Measurements from ENCODE around the gene ARIH1. TPM values are rescaled to one million over a fixed set of nuclear protein-coding genes. Genes with fewer than 3 reads are reported as not detected.
A peak's percentile ranks its signal among the peaks of the same experiment; 100 is the strongest.

Gene ARIH1
- total RNA-seq, 5 donors from 2014 or later (not counting 1 experiment from before 2014, with no cell fraction given): 163 to 207 (median 178) TPM

GRCh38 chr15:72559781-72560180, 85.7 kb downstream of the ARIH1 start:
- H3K27ac Mint-ChIP-seq: no peak overlapping the region
- H3K27ac ChIP-seq (ENCODE audit: low read length): no peak overlapping the region
- peaks cover 5 to 38% of the 10 kb centered on the region in 2 donors for H3K36me3 ChIP-seq (ENCODE audit: control insufficient read depth in 2 of 2, extremely low read depth in 1 of 2, insufficient read depth in 1 of 2, low read length in 1 of 2)
- no peaks in the 10 kb centered on the region for H3K4me1 ChIP-seq (ENCODE audit: control insufficient read depth in 1 of 2, extremely low read depth in 1 of 2, insufficient read depth in 2 of 2, low read length in 2 of 2)
- ChIA-PET POLR2A (no interaction called here), CTCF (no interaction called here)
- no peaks in the 10 kb centered on the region for H3K27me3 ChIP-seq (replicated peaks in 1 of 2; ENCODE audit: control insufficient read depth in 2 of 2, extremely low read depth in 1 of 2, insufficient read depth in 2 of 2, low read length in 1 of 2)
- H3K9me3 ChIP-seq: no peaks in the 10 kb centered on the region
- ATAC-seq (replicated peaks in 1 of 4) (no peak), DNase-seq (no peak)
- peaks cover 12 to 35% (median 24%) of the 10 kb centered on the region in 3 donors for H3K4me1 Mint-ChIP-seq
- H3K4me3 ChIP-seq (ENCODE audit: control insufficient read depth in 1 of 2, extremely low read depth in 1 of 2, low read length in 1 of 2): no peak overlapping the region
- no peaks in the 10 kb centered on the region for H3K9me3 Mint-ChIP-seq
- WGBS (ENCODE audit: insufficient coverage): no CpG with 5 or more reads among the region's 3 CpGs
- no peak overlapping the region for H3K4me3 Mint-ChIP-seq
- no peaks in the 10 kb centered on the region for H3K27me3 Mint-ChIP-seq
- H3K36me3 Mint-ChIP-seq: peaks cover 64% of the 10 kb centered on the region

DNA sequence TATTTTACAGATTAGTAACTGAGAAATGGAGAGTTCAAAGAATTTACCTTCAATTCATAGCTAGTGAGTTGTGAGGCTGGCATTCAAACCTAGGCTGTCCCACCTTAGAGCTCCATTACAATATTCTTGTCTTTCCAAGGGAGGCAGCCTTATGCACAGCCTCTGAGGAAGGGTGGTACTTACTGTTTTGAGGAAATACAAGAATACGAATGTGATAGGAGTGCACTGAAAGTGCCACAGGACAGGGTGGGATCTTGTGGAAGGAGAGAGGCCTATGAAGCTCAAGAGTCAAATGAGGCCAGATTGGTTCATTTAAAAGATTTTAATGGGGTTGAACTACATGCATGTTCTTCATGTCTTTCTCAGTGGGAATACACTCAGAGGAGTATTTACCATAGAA, 86.3 kb downstream of the ARIH1 start:
- no peak for DNase-seq
- WGBS (ENCODE audit: insufficient coverage): 100% methylated on average over 1 of the region's 1 CpG
- Mint-ChIP-seq H3K36me3 (peaks cover 57% of the 10 kb centered on the region), H3K27ac (no peak overlapping the region), H3K4me3 (no peak overlapping the region), H3K4me1 (peaks cover 12 to 28% (median 17%) of the 10 kb centered on the region in 3 donors), H3K9me3 (no peaks in the 10 kb centered on the region), H3K27me3 (no peaks in the 10 kb centered on the region)
- Histone ChIP-seq H3K4me1 (ENCODE audit: control insufficient read depth in 1 of 2, extremely low read depth in 1 of 2, insufficient read depth in 2 of 2, low read length in 2 of 2) (no peaks in the 10 kb centered on the region), H3K4me3 (ENCODE audit: control insufficient read depth in 1 of 2, extremely low read depth in 1 of 2, low read length in 1 of 2) (no peak overlapping the region), H3K27ac (ENCODE audit: low read length) (no peak overlapping the region), H3K27me3 (replicated peaks in 1 of 2; ENCODE audit: control insufficient read depth in 2 of 2, extremely low read depth in 1 of 2, insufficient read depth in 2 of 2, low read length in 1 of 2) (no peaks in the 10 kb centered on the region), H3K36me3 (ENCODE audit: control insufficient read depth in 2 of 2, extremely low read depth in 1 of 2, insufficient read depth in 1 of 2, low read length in 1 of 2) (peaks cover 5 to 36% of the 10 kb centered on the region in 2 donors), H3K9me3 (no peaks in the 10 kb centered on the region)
- CTCF ChIA-PET: no interaction called here
- ATAC-seq (replicated peaks in 1 of 4): no peak
- POLR2A ChIA-PET: no interaction called here

GRCh38 chr15:72562386-72562785, 88.3 kb downstream of the ARIH1 start:
- H3K27ac ChIP-seq (ENCODE audit: low read length): no peak overlapping the region
- Mint-ChIP-seq H3K36me3 (peaks cover 47% of the 10 kb centered on the region), H3K9me3 (no peaks in the 10 kb centered on the region), H3K4me1 (peaks cover 7 to 15% (median 8%) of the 10 kb centered on the region in 3 donors), H3K4me3 (no peak overlapping the region), H3K27me3 (no peaks in the 10 kb centered on the region), H3K27ac (no peak overlapping the region)
- no peaks in the 10 kb centered on the region for H3K4me1 ChIP-seq (ENCODE audit: control insufficient read depth in 1 of 2, extremely low read depth in 1 of 2, insufficient read depth in 2 of 2, low read length in 2 of 2)
- POLR2A ChIA-PET: no interaction called here
- DNase-seq: no peak
- no peaks in the 10 kb centered on the region for H3K27me3 ChIP-seq (replicated peaks in 1 of 2; ENCODE audit: control insufficient read depth in 2 of 2, extremely low read depth in 1 of 2, insufficient read depth in 2 of 2, low read length in 1 of 2)
- H3K36me3 ChIP-seq (ENCODE audit: control insufficient read depth in 2 of 2, extremely low read depth in 1 of 2, insufficient read depth in 1 of 2, low read length in 1 of 2): peaks cover 5 to 36% of the 10 kb centered on the region in 2 donors
- ATAC-seq (replicated peaks in 1 of 4): no peak
- H3K9me3 ChIP-seq: no peaks in the 10 kb centered on the region
- H3K4me3 ChIP-seq (ENCODE audit: control insufficient read depth in 1 of 2, extremely low read depth in 1 of 2, low read length in 1 of 2): no peak overlapping the region
- CTCF ChIA-PET: interaction anchor here in 1 of 2 donors (0.6 to 0.7 kb wide), 2 partner anchors 13 to 83 kb away, joined by 3 to 4 read pairs; no protein-coding TSS in a partner anchor

- no peak overlapping the region for H3K27ac Mint-ChIP-seq
- Histone ChIP-seq H3K36me3 (ENCODE audit: control insufficient read depth in 2 of 2, extremely low read depth in 1 of 2, insufficient read depth in 1 of 2, low read length in 1 of 2) (peaks cover 5 to 41% of the 10 kb centered on the region in 2 donors), H3K9me3 (no peaks in the 10 kb centered on the region), H3K4me1 (ENCODE audit: control insufficient read depth in 1 of 2, extremely low read depth in 1 of 2, insufficient read depth in 2 of 2, low read length in 2 of 2) (no peaks in the 10 kb centered on the region), H3K27ac (ENCODE audit: low read length) (no peak overlapping the region), H3K27me3 (replicated peaks in 1 of 2; ENCODE audit: control insufficient read depth in 2 of 2, extremely low read depth in 1 of 2, insufficient read depth in 2 of 2, low read length in 1 of 2) (no peaks in the 10 kb centered on the region), H3K4me3 (ENCODE audit: control insufficient read depth in 1 of 2, extremely low read depth in 1 of 2, low read length in 1 of 2) (no peak overlapping the region)
- H3K4me1 Mint-ChIP-seq: peaks cover 7 to 13% (median 8%) of the 10 kb centered on the region in 3 donors
- ChIA-PET CTCF (interaction anchor here in 1 of 2 donors (0.7 kb wide), 1 partner anchor 13 kb away, joined by 4 read pairs; no protein-coding TSS in a partner anchor), POLR2A (interaction anchor here in 1 of 2 donors (0.7 kb wide), 1 partner anchor 77 kb away, joined by 4 read pairs; no protein-coding TSS in a partner anchor)
- DNase-seq (no peak), ATAC-seq (replicated peaks in 1 of 4) (no peak)
- H3K36me3 Mint-ChIP-seq: peaks cover 48% of the 10 kb centered on the region
- no peak overlapping the region for H3K4me3 Mint-ChIP-seq
- no peaks in the 10 kb centered on the region for H3K27me3 Mint-ChIP-seq
- 100% methylated on average over 2 of the region's 2 CpGs for WGBS (ENCODE audit: insufficient coverage)
- H3K9me3 Mint-ChIP-seq: no peaks in the 10 kb centered on the region
Observed at GRCh38 chr15:72562878-72563277, 88.7 kb downstream of the ARIH1 start.

- H3K4me3 ChIP-seq (ENCODE audit: control insufficient read depth in 1 of 2, extremely low read depth in 1 of 2, low read length in 1 of 2): no peak overlapping the region
- H3K27me3 ChIP-seq (replicated peaks in 1 of 2; ENCODE audit: control insufficient read depth in 2 of 2, extremely low read depth in 1 of 2, insufficient read depth in 2 of 2, low read length in 1 of 2): no peaks in the 10 kb centered on the region
- CTCF ChIA-PET: no interaction called here
- DNase-seq: no peak
- H3K36me3 Mint-ChIP-seq: peaks cover 40% of the 10 kb centered on the region
- WGBS (ENCODE audit: insufficient coverage): 100% methylated on average over 1 of the region's 1 CpG
- peak overlapping the region in 1 of 2 donors; percentile 16 for H3K27ac Mint-ChIP-seq
- POLR2A ChIA-PET: no interaction called here
- H3K4me1 ChIP-seq (ENCODE audit: control insufficient read depth in 1 of 2, extremely low read depth in 1 of 2, insufficient read depth in 2 of 2, low read length in 2 of 2): no peaks in the 10 kb centered on the region
- ATAC-seq (replicated peaks in 1 of 4): no peak
- no peaks in the 10 kb centered on the region for H3K9me3 ChIP-seq
- H3K36me3 ChIP-seq (ENCODE audit: control insufficient read depth in 2 of 2, extremely low read depth in 1 of 2, insufficient read depth in 1 of 2, low read length in 1 of 2): peaks cover 7 to 39% of the 10 kb centered on the region in 2 donors
- H3K4me1 Mint-ChIP-seq: peaks cover 0 to 11% (median 6%) of the 10 kb centered on the region in 3 donors
- no peaks in the 10 kb centered on the region for H3K27me3 Mint-ChIP-seq
- no peaks in the 10 kb centered on the region for H3K9me3 Mint-ChIP-seq
- no peak overlapping the region for H3K4me3 Mint-ChIP-seq
- H3K27ac ChIP-seq (ENCODE audit: low read length): no peak overlapping the region
Observed at GRCh38 chr15:72564091-72564490, 90.0 kb downstream of the ARIH1 start.

GRCh38 chr15:72566973-72567372, 92.8 kb downstream of the ARIH1 start:
- H3K9me3 Mint-ChIP-seq: no peaks in the 10 kb centered on the region
- no peak overlapping the region for H3K4me3 ChIP-seq (ENCODE audit: control insufficient read depth in 1 of 2, extremely low read depth in 1 of 2, low read length in 1 of 2)
- no peak overlapping the region for H3K27ac ChIP-seq (ENCODE audit: low read length)
- no peaks in the 10 kb centered on the region for H3K27me3 ChIP-seq (replicated peaks in 1 of 2; ENCODE audit: control insufficient read depth in 2 of 2, extremely low read depth in 1 of 2, insufficient read depth in 2 of 2, low read length in 1 of 2)
- ATAC-seq (replicated peaks in 1 of 4) (no peak), DNase-seq (no peak)
- peaks cover 11 to 44% of the 10 kb centered on the region in 2 donors for H3K36me3 ChIP-seq (ENCODE audit: control insufficient read depth in 2 of 2, extremely low read depth in 1 of 2, insufficient read depth in 1 of 2, low read length in 1 of 2)
- CTCF ChIA-PET: interaction anchor here in 1 of 2 donors (0.7 kb wide), 2 partner anchors 11 to 516 kb away, joined by 3 to 4 read pairs; no protein-coding TSS in a partner anchor
- peaks cover 0 to 6% (median 0%) of the 10 kb centered on the region in 3 donors for H3K4me1 Mint-ChIP-seq
- no peaks in the 10 kb centered on the region for H3K27me3 Mint-ChIP-seq
- H3K27ac Mint-ChIP-seq: no peak overlapping the region
- H3K9me3 ChIP-seq: no peaks in the 10 kb centered on the region
- POLR2A ChIA-PET: interaction anchor here (0.6 to 1.0 kb wide), 2 partner anchors 10 to 23 kb away, joined by 3 to 5 read pairs; no protein-coding TSS in a partner anchor
- H3K4me3 Mint-ChIP-seq: no peak overlapping the region
- H3K4me1 ChIP-seq (ENCODE audit: control insufficient read depth in 1 of 2, extremely low read depth in 1 of 2, insufficient read depth in 2 of 2, low read length in 2 of 2): no peaks in the 10 kb centered on the region
- H3K36me3 Mint-ChIP-seq: peaks cover 43% of the 10 kb centered on the region
- 100% methylated on average over 1 of the region's 1 CpG for WGBS (ENCODE audit: insufficient coverage)

All from T-cell (primary cell).